Measurements from ENCODE around the gene PDE10A. TPM values are rescaled to one million over a fixed set of nuclear protein-coding genes. Genes with fewer than 3 reads are reported as not detected.

PDE10A gene
- total RNA-seq, 1 donor from 2014 or later = 5.4 TPM

DNA sequence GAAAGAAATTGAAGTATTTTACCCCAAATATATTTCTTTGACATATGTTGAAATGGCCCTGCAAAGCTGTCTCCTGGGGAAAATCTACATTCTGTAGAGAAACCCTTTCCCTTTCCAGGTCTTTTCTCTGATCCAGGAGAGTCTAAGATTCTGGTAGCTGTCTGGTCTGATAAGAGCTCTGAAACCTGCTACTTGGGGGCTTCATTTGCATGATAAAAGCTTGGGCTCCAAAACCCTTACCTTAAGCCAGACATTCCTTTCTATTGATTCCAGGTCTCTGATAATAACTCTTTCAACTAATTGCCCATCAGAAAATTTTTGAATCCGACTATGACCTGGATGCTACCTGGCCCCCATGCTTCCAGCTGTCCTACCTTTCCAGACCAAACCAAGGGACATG lies 184.5 kb downstream of the PDE10A start:
- no peaks in the 10 kb centered on the region for H3K27me3 ChIP-seq (ENCODE audit: insufficient read depth, low read length)
- H2AFZ ChIP-seq (ENCODE audit: low read depth, low read length) = no peak overlapping the region
- no peaks in the 10 kb centered on the region for H3K9me3 ChIP-seq (ENCODE audit: insufficient read depth, low read depth, low read length)
- Mint-ChIP-seq H3K27ac (ENCODE audit: unreplicated experiment) (no peak overlapping the region), H3K4me1 (ENCODE audit: low read depth, unreplicated experiment) (no peaks in the 10 kb centered on the region), H3K36me3 (ENCODE audit: low read depth, unreplicated experiment) (peaks cover 2% of the 10 kb centered on the region), H3K27me3 (ENCODE audit: low read depth, unreplicated experiment) (no peaks in the 10 kb centered on the region), H3K9me3 (ENCODE audit: unreplicated experiment) (no peaks in the 10 kb centered on the region), H3K4me3 (ENCODE audit: unreplicated experiment) (no peak overlapping the region)
- no peak overlapping the region for H3K27ac ChIP-seq (ENCODE audit: low read depth, low read length)
- no peaks in the 10 kb centered on the region for H4K20me1 ChIP-seq (ENCODE audit: insufficient read depth, low read length)
- no peak overlapping the region for H3K4me2 ChIP-seq (ENCODE audit: low read length)
- no peaks in the 10 kb centered on the region for H3K4me1 ChIP-seq (ENCODE audit: insufficient read depth, low read length)
- DNase-seq (ENCODE audit: low read depth) (no peak), FAIRE-seq (no peak)
- H3K9ac ChIP-seq (ENCODE audit: low read length) = no peak overlapping the region
- H3K36me3 ChIP-seq (ENCODE audit: insufficient read depth, low read length) = no peaks in the 10 kb centered on the region
- H3K4me3 ChIP-seq (ENCODE audit: insufficient read depth, low read depth, low read length) = no peak overlapping the region
- TF ChIP-seq CTCF (IDR thresholded peaks at IDR 0.05; ENCODE audit: insufficient read depth, low read depth, low read length) = no peak
- no peak for TF ChIP-seq EZH2 (IDR thresholded peaks at IDR 0.05; ENCODE audit: insufficient read depth, low read length)
- no peaks in the 10 kb centered on the region for H3K79me2 ChIP-seq (ENCODE audit: insufficient read depth, low read length)

DNA sequence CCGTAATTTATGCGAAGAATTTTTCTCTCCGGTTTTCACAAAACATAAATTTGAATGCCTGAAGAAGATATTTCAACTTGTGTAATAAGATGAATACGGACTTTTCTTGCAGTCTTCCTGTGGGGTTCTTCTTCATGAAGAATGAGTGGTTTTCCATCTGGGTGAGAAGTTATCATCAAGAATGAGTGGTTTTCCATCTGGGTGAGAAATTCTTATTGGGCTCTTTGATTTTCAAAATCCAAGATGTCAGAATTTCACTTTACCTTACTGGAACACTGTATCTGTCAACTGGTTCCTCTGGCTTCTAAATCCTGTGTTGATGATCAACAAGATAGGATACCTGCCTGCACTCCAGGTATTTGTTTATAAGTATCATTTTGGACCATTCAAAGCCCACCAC lies 193.6 kb downstream of the PDE10A start:
- no peak for DNase-seq (ENCODE audit: low read depth)

More for the DNA sequence above, 193.6 kb downstream of the PDE10A start:
- H3K27me3 ChIP-seq (ENCODE audit: insufficient read depth, low read length) = no peaks in the 10 kb centered on the region
- H3K36me3 Mint-ChIP-seq (ENCODE audit: low read depth, unreplicated experiment) = no peaks in the 10 kb centered on the region
- FAIRE-seq = no peak
- H3K4me3 Mint-ChIP-seq (ENCODE audit: unreplicated experiment) = no peak overlapping the region
- H3K27ac ChIP-seq (ENCODE audit: low read depth, low read length) = no peak overlapping the region
- H3K4me3 ChIP-seq (ENCODE audit: insufficient read depth, low read depth, low read length) = no peak overlapping the region
- no peak overlapping the region for H3K27ac Mint-ChIP-seq (ENCODE audit: unreplicated experiment)
- H3K36me3 ChIP-seq (ENCODE audit: insufficient read depth, low read length) = no peaks in the 10 kb centered on the region
- H3K27me3 Mint-ChIP-seq (ENCODE audit: low read depth, unreplicated experiment) = no peaks in the 10 kb centered on the region
- H3K4me2 ChIP-seq (ENCODE audit: low read length) = no peak overlapping the region
- H3K9me3 ChIP-seq (ENCODE audit: insufficient read depth, low read depth, low read length) = no peaks in the 10 kb centered on the region
- no peaks in the 10 kb centered on the region for H3K79me2 ChIP-seq (ENCODE audit: insufficient read depth, low read length)
- no peak overlapping the region for H3K9ac ChIP-seq (ENCODE audit: low read length)
- H4K20me1 ChIP-seq (ENCODE audit: insufficient read depth, low read length) = no peaks in the 10 kb centered on the region
- peaks cover 2% of the 10 kb centered on the region for H3K9me3 Mint-ChIP-seq (ENCODE audit: unreplicated experiment)
- H3K4me1 ChIP-seq (ENCODE audit: insufficient read depth, low read length) = no peaks in the 10 kb centered on the region
- no peak overlapping the region for H2AFZ ChIP-seq (ENCODE audit: low read depth, low read length)
- TF ChIP-seq EZH2 (IDR thresholded peaks at IDR 0.05; ENCODE audit: insufficient read depth, low read length) (no peak), CTCF (IDR thresholded peaks at IDR 0.05; ENCODE audit: insufficient read depth, low read depth, low read length) (no peak)
- H3K4me1 Mint-ChIP-seq (ENCODE audit: low read depth, unreplicated experiment) = no peaks in the 10 kb centered on the region
